Progenitor cell of endocrine pancreas (in vitro differentiated cells): ENCODE data around the gene PRMT7. TPM values are rescaled to one million over a fixed set of nuclear protein-coding genes. Genes with fewer than 3 reads are reported as not detected.

Source experiments
- DNase-seq: peaks from one replicate; pipeline ENCODE4 v3.0.0; 2021; ENCODE audit warnings: low spot score; ENCODE audit not compliant: unreplicated experiment
- H3K27ac Mint-ChIP-seq: 2 replicates; pipeline ENCODE4 v1.8.0; 2021; ENCODE audit warnings: mild to moderate bottlenecking, moderate library complexity, mixed read lengths
- H3K27me3 Mint-ChIP-seq: 2 replicates; pipeline ENCODE4 v1.8.0; 2021; ENCODE audit warnings: mixed read lengths
- H3K36me3 Mint-ChIP-seq: 2 replicates; pipeline ENCODE4 v1.8.0; 2022; ENCODE audit warnings: mixed read lengths; ENCODE audit not compliant: insufficient read depth
- H3K4me1 Mint-ChIP-seq: 2 replicates; pipeline ENCODE4 v1.8.0; 2021; ENCODE audit warnings: low read depth, mixed read lengths
- H3K4me3 Mint-ChIP-seq: 2 replicates; pipeline ENCODE4 v1.8.0; 2021; ENCODE audit warnings: low read depth, mild to moderate bottlenecking, moderate library complexity, mixed read lengths
- H3K9me3 Mint-ChIP-seq: 2 replicates; pipeline ENCODE4 v1.8.0; 2021; ENCODE audit warnings: low read depth, mixed read lengths
- CTCF ChIP-seq: fragments of 200-600 bp; sonication (generic); IDR thresholded peaks from one replicate; pipeline ENCODE4 v1.5.0; 2021; ENCODE audit warnings: antibody characterized with exemption, mild to moderate bottlenecking; ENCODE audit not compliant: unreplicated experiment
- total RNA-seq: library from RNA; stranded (reverse); gene quantifications from 2 replicates; pipeline ENCODE4 v1.2.1, GENCODE V29; 2021

Gene PRMT7
- total RNA-seq, 1 donor from 2014 or later = 60.0 TPM

- Mint-ChIP-seq H3K4me1 (no peaks in the 10 kb centered on the region), H3K36me3 (peaks cover 3% of the 10 kb centered on the region), H3K9me3 (no peaks in the 10 kb centered on the region), H3K27me3 (peaks cover 2% of the 10 kb centered on the region), H3K27ac (no peak overlapping the region), H3K4me3 (no peak overlapping the region)
- no peak for DNase-seq
- no peak for TF ChIP-seq CTCF
These were observed 48.1 kb downstream of the PRMT7 start for GRCh38 chr16:68358951-68359350.

GRCh38 chr16:68359398-68360191 lies 48.8 kb downstream of the PRMT7 start:
- H3K4me3 Mint-ChIP-seq = no peak overlapping the region
- peaks cover under 1% of the 10 kb centered on the region for H3K36me3 Mint-ChIP-seq
- DNase-seq = no peak

GRCh38 chr16:68360547-68360946 lies 49.7 kb downstream of the PRMT7 start:
- Mint-ChIP-seq H3K4me3 (no peak overlapping the region), H3K27me3 (peaks cover 6% of the 10 kb centered on the region), H3K27ac (peak overlapping the region; percentile 25), H3K9me3 (no peaks in the 10 kb centered on the region), H3K36me3 (no peaks in the 10 kb centered on the region), H3K4me1 (no peaks in the 10 kb centered on the region)
- DNase-seq = no peak
- no peak for TF ChIP-seq CTCF

More at GRCh38 chr16:68359398-68360191, 48.8 kb downstream of the PRMT7 start:
- TF ChIP-seq CTCF = no peak
- peaks cover 3% of the 10 kb centered on the region for H3K27me3 Mint-ChIP-seq
- H3K27ac Mint-ChIP-seq = no peak overlapping the region
- H3K9me3 Mint-ChIP-seq = no peaks in the 10 kb centered on the region
- H3K4me1 Mint-ChIP-seq = no peaks in the 10 kb centered on the region

- no peak overlapping the region for H3K27ac Mint-ChIP-seq
- H3K4me3 Mint-ChIP-seq = no peak overlapping the region
- peaks cover 6% of the 10 kb centered on the region for H3K27me3 Mint-ChIP-seq
- no peak for TF ChIP-seq CTCF
- no peak for DNase-seq
- no peaks in the 10 kb centered on the region for H3K9me3 Mint-ChIP-seq
- no peaks in the 10 kb centered on the region for H3K36me3 Mint-ChIP-seq
- H3K4me1 Mint-ChIP-seq = no peaks in the 10 kb centered on the region
These were observed 50.1 kb downstream of the PRMT7 start for GRCh38 chr16:68360956-68361355.

GRCh38 chr16:68361485-68361884 lies 50.7 kb downstream of the PRMT7 start:
- DNase-seq = no peak
- no peak for TF ChIP-seq CTCF
- H3K4me3 Mint-ChIP-seq = no peak overlapping the region
- no peaks in the 10 kb centered on the region for H3K9me3 Mint-ChIP-seq
- no peaks in the 10 kb centered on the region for H3K4me1 Mint-ChIP-seq
- no peak overlapping the region for H3K27ac Mint-ChIP-seq
- H3K27me3 Mint-ChIP-seq = peaks cover 9% of the 10 kb centered on the region
- H3K36me3 Mint-ChIP-seq = no peaks in the 10 kb centered on the region
